IPS-18c (cell line): ENCODE data around the gene RMC1.
"Not testable (repeated sequence)": the region's sequence is repeated elsewhere in the genome, so short reads cannot be mapped to it uniquely, and the experiment has no call there.

Source experiments
- H3K4me3 ChIP-seq: 2 replicates; pipeline ENCODE4 v1.7.0; 2013; ENCODE audit warnings: low read depth, mild to moderate bottlenecking, low read length, moderate library complexity; ENCODE audit not compliant: insufficient read depth
- H3K9me3 ChIP-seq: one replicate; pipeline ENCODE4 v1.6.1; 2013; ENCODE audit warnings: mild to moderate bottlenecking, low read length, moderate library complexity; ENCODE audit not compliant: control insufficient read depth, insufficient read depth

Gene RMC1

GRCh38 chr18:23568281-23569138 is 65.2 kb downstream of the RMC1 start:
- H3K9me3 ChIP-seq: no peaks in the 10 kb centered on the region
- no peak overlapping the region for H3K4me3 ChIP-seq

- H3K9me3 ChIP-seq: no peaks in the 10 kb centered on the region
- H3K4me3 ChIP-seq: no peak overlapping the region
These were observed 66.2 kb downstream of the RMC1 start for GRCh38 chr18:23569299-23570063.

- Histone ChIP-seq H3K9me3 (no peaks in the 10 kb centered on the region), H3K4me3 (no peak overlapping the region)
These were observed 67.7 kb downstream of the RMC1 start for GRCh38 chr18:23570912-23571504.

GRCh38 chr18:23572012-23572411 is 68.7 kb downstream of the RMC1 start:
- Histone ChIP-seq H3K4me3 (no peak overlapping the region), H3K9me3 (no peaks in the 10 kb centered on the region)

GRCh38 chr18:23572570-23572969 is 69.3 kb downstream of the RMC1 start:
- Histone ChIP-seq H3K9me3 (no peaks in the 10 kb centered on the region), H3K4me3 (no peak overlapping the region)

- no peak overlapping the region for H3K4me3 ChIP-seq
These were observed 69.7 kb downstream of the RMC1 start for GRCh38 chr18:23573020-23573419.

GRCh38 chr18:23573626-23574431 is 70.5 kb downstream of the RMC1 start:
- Histone ChIP-seq H3K4me3 (no peak overlapping the region), H3K9me3 (no peaks in the 10 kb centered on the region)

More at GRCh38 chr18:23573020-23573419, 69.7 kb downstream of the RMC1 start:
- no peaks in the 10 kb centered on the region for H3K9me3 ChIP-seq

GRCh38 chr18:23574611-23575308 is 71.4 kb downstream of the RMC1 start:
- H3K4me3 ChIP-seq: no peak overlapping the region; the same call in 1 of the 2 replicates
- H3K9me3 ChIP-seq: no peaks in the 10 kb centered on the region

GRCh38 chr18:23575309-23575651 is 72.0 kb downstream of the RMC1 start:
- H3K9me3 ChIP-seq: no peaks in the 10 kb centered on the region
- no peak overlapping the region; the same call in 1 of the 2 replicates for H3K4me3 ChIP-seq

- not testable (repeated sequence) for H3K9me3 ChIP-seq, H3K4me3 ChIP-seq
These were observed 74.2 kb downstream of the RMC1 start for GRCh38 chr18:23577521-23577920.

- no peaks in the 10 kb centered on the region for H3K9me3 ChIP-seq
- H3K4me3 ChIP-seq: no peak overlapping the region
These were observed 74.9 kb downstream of the RMC1 start for GRCh38 chr18:23578067-23578701.

- Histone ChIP-seq H3K9me3 (no peaks in the 10 kb centered on the region), H3K4me3 (no peak overlapping the region)
These were observed 75.8 kb downstream of the RMC1 start for GRCh38 chr18:23578891-23579653.

- H3K9me3 ChIP-seq: no peaks in the 10 kb centered on the region
- H3K4me3 ChIP-seq: no peak overlapping the region; the same call in 1 of the 2 replicates
These were observed 77.5 kb downstream of the RMC1 start for GRCh38 chr18:23580677-23581367.
